Uterus (tissue), 2 donors: ENCODE data around the gene SMIM5.

ENCODE experiments used
- CTCF ChIP-seq, 4 experiments: fragments of 200-600 bp in 2 of 4; fragments of 450-650 bp in 2 of 4; sonication (generic) in 2 of 4; IDR thresholded peaks; one replicate each; pipeline ENCODE4 v1.5.1; 2016 to 2019; ENCODE audit warnings: antibody characterized with exemption in 4 of 4, mild to moderate bottlenecking in 2 of 4, moderate library complexity in 1 of 4
- POLR2A ChIP-seq, 2 donors: fragments of 450-650 bp; IDR thresholded peaks; one replicate each; pipeline ENCODE4 v1.6.1; 2016; ENCODE audit warnings: antibody characterized with exemption in 2 of 2, mild to moderate bottlenecking in 1 of 2, moderate library complexity in 1 of 2

GRCh38 chr17:75595284-75595919 lies 37.8 kb upstream of the SMIM5 start:
- TF ChIP-seq CTCF (IDR thresholded peaks at IDR 0.05) (no peak), POLR2A (IDR thresholded peaks at IDR 0.05) (no peak)
